Thyroid gland (tissue), 4 donors: Measurements from ENCODE around the gene STK38L.

Experiments
- POLR2A ChIP-seq, 2 donors: fragments of 450-650 bp; IDR thresholded peaks; one replicate each; pipeline ENCODE4 v1.6.1; 2017; ENCODE audit warnings: antibody characterized with exemption in 2 of 2, mild to moderate bottlenecking in 2 of 2, moderate library complexity in 1 of 2
- TF ChIP-seq, protein P1 (sequence below), 6 experiments: fragments of 200-600 bp in 3 of 6; fragments of 450-650 bp in 3 of 6; sonication (generic) in 3 of 6; IDR thresholded peaks; one replicate each; pipeline ENCODE4 v1.5.1; 2016 to 2019; ENCODE audit warnings: antibody characterized with exemption in 6 of 6, mild to moderate bottlenecking in 2 of 6, inconsistent platforms in 1 of 6, moderate library complexity in 1 of 6

GRCh38 chr12:27335364-27336281 lies 91.5 kb downstream of the STK38L start:
- TF ChIP-seq POLR2A (IDR thresholded peaks at IDR 0.05): no peak
- TF ChIP-seq, protein P1, sequence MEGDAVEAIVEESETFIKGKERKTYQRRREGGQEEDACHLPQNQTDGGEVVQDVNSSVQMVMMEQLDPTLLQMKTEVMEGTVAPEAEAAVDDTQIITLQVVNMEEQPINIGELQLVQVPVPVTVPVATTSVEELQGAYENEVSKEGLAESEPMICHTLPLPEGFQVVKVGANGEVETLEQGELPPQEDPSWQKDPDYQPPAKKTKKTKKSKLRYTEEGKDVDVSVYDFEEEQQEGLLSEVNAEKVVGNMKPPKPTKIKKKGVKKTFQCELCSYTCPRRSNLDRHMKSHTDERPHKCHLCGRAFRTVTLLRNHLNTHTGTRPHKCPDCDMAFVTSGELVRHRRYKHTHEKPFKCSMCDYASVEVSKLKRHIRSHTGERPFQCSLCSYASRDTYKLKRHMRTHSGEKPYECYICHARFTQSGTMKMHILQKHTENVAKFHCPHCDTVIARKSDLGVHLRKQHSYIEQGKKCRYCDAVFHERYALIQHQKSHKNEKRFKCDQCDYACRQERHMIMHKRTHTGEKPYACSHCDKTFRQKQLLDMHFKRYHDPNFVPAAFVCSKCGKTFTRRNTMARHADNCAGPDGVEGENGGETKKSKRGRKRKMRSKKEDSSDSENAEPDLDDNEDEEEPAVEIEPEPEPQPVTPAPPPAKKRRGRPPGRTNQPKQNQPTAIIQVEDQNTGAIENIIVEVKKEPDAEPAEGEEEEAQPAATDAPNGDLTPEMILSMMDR (IDR thresholded peaks at IDR 0.05): no peak
